NCI-H82 treated with DMSO at 0.1 percent for 48 hours (cell line): ENCODE data around the gene PZP.

Experiments
- DNase-seq: peaks from one replicate; lab custom pipeline; 2025; ENCODE audit not compliant: unreplicated experiment; lab: John Stamatoyannopoulos, UW

Gene PZP

DNA sequence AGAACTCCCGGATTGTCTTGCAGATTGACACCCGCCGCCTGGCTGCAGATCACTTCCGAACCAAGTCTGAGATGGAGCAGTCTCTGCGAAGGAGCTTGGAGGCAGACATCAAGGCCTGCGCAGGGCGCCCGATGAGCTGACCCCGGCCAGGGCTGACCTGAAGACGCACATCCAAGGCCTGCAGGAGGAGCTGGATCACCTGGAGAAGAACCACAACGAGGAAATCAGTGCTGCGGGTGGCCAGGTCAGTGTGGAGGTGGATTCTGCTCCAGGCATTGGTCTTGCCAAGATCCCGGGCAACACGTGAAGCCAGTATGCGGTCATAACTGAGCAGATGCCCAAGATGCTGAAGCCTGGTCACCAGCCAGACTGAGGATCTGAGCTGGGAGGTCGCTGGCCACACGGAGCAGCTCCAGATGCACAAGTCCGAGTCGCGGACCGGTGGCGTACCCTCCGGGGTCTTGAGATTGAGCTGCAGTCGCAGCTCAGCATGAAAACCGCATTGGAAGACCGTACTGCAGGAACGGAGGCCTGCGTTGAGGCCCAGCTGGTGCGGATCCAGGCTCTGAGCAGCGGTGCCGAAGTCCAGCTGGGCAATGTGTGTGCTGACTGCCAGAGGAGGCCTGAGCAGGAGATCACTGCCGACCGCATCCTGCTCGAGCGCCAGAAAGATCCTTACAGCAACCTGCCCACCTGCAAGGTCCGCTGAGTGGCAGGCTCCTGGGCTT is 80.1 kb downstream of the PZP start:
- DNase-seq = no peak

DNA sequence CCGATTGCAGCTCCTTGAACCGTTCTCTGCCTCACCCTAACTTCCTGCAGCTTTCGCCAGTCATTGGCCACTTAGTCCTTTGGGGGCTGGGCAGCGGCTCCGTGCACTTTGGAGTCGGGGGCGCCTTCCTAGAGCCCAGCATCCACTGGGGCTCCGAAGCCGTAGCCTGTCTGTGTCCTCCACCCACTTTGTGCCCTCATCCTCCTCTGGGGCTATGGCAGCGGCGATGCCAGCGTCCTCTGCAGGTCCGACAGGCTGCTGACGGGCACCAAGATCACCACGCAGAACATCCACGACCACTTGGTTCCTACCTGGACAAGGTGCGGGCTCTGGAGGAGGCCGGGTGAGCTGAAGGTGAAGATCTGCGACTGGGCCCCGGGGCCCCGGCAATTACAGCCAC is 80.7 kb downstream of the PZP start:
- DNase-seq = no peak

DNA sequence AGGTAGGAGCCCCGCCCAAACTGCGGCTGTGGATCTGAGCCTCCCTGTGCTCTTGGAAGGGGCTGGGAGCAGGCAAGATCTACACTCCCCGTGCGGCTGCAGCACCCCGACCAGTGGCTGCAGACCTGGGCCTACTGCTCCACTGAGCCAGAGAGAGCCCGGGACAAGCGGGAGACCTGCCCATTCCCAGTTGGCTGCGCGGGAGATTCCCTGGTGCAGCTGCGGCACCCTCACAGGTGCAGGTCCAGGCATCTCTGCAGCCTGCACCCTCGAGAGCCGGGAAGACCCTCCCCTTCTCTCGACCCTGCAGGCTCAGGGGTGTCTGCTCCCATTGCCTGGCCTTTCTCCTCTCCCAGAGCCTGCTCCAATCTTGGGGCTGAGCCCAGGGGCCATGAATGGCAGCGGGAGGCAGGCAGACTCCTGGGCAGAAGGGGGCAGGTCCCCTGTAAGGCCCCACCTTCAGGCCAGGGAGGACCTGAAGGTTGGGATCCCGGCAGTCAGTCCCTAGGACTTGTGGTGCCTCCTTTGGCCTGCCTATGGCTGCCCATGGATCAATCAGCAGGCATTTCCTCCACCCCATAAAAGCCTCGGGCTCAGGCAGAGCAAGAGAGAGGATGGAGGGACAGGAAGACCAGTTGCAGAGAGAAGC is 83.7 kb downstream of the PZP start:
- DNase-seq = no peak

DNA sequence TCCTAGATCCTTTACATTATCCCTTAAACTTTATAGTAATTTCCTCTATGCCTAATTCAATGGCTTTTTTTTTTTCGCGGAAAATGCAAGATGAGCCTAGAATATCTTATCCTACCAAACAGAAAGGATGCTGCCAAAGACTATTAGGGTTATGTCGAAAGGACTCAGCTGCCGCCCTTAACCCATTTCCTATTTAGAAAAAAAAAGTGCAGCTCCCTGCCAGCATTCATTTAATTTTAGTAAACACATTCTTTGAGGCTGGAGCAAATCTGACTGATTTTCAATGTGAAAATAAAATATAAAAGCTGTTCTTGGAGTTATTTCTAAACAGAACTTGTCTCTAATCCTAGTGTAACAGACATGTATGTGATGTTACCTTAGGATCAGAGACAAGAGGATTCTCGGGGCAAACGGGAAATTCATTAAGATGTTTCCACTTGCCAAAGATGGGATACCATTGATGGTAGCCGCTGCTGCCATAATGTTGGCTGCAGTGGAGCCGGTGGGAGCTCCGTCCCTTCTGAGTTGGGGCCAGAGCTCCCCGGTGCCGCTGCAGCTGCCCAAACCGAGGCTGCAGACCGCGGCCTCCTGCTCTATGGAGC is 84.3 kb downstream of the PZP start:
- no peak for DNase-seq

DNA sequence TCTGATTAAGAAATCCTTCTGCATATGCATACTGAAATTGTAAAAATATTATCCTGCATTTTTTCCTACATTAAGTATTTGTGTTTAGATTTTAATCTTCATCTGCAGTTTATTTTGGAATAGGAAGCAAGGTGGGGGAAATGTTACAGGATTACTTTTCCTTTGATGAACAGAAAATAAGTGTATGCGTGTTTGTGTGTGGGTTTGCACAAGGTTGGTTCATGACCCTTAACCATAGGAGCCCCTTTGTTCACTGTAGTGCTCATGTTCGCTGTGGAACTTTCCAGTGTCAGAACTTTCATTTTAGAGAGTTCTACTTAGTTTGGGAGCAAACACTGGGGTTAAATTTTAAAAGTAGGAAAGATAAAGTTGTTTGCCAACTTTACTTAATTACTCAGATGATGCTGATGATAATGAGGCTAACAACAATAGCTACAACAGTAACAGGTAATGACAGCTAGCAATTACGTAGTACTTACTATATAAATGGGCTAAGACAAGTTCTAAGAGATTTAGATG is 86.0 kb downstream of the PZP start:
- DNase-seq = no peak

DNA sequence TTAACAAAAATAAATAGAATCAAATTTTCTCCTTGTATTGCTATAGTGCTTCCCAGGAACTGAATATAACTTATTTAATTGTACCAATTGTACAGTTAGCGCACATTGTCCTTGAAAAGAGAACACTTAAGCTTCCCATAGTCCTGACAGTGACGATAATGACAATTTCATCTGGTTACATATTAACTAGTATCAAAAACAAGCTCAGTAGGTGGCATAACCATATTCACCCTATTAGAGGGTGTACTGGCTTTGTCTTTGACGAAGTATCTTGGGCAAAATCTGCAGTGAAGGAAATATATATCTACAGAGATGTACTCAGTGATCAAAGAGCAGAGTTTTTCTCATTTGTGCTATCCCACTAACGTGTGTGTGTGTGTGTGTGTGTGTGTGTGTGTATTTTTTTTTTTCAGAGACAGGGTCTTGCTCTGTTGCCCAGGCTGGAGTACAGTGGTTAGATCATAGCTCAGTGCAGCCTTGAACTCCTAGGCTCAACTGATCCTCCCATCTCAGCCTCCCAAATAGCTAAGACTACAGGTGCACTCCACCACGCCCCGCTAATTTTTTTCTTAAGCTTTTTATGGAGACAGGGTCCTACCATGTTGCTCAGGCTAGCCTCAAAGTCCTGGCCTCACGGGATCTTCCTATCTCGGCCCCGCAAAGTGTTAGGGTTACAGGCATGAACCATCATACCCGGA is 87.6 kb downstream of the PZP start:
- no peak for DNase-seq

DNA sequence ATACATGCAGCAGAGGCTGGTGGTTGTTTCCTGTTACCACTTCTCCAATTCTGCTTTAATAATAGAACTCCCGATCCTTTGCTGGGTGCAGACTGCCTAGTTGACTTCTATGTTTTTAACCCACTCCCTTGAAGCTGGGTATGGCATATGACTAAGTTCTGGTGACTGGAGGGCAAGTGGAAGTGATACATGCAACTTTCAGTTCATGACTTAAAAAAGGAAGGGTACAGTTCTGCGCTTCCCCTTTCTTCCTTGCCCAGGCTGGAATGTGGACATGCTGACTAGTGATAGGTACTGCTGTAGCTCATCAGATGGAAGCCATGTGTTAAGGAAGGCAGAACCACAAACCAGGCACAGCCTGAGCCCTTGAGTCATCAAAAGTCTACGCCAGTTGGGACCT is 90.0 kb downstream of the PZP start:
- DNase-seq = no peak

DNA sequence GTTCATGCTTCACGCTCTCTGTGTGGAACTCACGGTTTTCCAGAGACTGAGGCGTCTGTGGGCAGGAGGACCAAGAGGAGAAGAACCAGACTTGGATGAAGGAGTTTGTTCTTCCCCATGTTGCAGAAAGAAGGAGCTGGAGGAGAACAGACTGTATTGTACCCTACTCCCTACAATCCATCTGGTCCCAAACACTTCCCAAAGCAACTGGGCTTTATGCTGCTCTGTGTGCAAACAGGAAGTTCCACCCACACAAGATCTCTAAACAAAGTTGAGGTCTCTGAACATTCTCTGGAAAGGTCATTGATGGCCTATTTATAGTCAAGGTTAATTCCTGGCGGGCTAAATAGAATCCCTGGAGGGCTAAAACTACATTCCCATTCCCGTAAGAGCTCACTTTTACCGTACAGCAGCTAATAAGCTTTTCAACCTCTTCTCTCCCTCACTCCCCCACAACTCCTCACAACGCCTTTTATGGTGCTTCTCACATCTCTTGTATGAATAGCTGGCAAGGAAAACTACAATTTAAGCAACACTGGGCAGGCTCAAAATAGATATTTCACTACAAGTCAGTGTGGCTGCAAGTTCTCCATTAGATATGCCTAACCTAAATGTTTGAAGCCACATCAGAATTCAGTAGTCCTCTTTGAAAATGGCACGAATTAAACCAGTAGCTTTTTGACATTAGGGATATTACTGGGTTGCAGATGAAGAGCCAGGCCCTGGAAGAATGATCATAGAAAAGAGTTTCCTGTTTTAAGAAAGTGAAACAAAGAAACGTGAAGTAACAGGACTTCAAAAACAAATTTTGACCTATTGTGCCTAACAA is 92.2 kb downstream of the PZP start, which contains the start of gene A2M:
TSS of gene A2M (minus strand) at position 189 of the 829 bp plus-strand sequence. CDS start at position 119, 70 bp downstream.
- DNase-seq = no peak

DNA sequence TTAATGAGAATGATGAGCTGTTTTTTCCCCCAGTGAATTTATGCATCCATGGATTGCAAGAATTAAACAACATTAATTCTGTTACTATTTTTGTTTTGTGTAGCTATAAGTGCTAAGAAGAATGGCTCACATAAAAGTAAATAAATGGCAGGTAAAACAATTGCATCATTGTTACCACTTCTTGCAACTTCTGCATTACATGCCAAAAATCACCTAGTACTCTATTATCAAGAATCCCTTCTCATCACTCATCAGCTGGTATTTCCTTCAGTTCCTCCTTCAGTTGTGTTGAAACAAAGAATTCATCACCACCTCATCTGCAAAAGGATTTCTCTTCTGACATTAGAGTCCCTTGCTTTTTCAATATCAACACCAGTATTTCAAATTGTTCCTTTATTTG is 93.2 kb downstream of the PZP start:
- DNase-seq = no peak

DNA sequence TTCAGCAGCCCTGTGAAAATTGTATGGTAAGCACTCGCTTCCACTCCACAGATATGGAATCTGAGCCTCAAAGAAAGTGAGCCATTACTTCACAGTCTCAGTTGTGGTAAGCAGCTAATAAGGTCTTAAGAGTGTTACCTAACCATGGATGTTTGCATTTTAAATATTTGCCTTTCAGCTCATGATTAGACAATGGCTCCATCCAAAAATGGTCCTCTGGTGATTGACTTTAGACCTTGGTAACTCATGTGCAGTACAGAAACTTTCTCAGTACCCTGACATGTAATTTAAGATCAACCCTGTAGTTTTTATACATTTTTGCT is 94.2 kb downstream of the PZP start:
- DNase-seq = no peak

DNA sequence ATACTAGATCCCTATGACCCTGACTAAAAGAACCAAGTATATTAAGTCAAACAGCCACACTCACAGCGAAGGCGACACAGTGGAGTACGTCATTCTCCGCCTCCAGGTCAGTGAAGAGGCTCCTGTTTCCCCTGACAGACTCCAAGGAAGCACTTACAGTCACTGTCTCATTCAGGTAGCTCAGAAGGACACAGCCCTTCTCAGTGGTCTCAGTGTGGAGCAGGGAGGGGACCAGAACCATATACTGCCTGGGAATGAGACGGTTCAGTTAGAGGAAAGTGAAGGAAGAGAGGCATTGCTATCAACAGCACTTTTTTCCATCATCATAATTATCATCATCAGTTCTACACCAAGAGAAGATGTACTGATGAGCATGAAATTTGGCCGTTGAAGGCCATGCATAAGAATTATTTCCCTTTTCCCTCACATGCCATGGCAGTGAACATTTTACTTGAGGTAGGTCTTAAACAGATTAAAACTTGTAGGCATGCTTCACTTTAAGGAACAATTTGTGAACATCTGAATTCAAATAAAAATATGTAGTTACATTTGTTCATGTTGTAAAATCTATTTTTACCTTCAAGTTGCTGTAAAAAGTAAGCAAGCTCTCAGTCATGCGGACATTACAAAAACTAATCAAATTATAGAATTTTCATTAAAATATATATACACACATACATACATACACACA is 94.8 kb downstream of the PZP start:
- no peak for DNase-seq

DNA sequence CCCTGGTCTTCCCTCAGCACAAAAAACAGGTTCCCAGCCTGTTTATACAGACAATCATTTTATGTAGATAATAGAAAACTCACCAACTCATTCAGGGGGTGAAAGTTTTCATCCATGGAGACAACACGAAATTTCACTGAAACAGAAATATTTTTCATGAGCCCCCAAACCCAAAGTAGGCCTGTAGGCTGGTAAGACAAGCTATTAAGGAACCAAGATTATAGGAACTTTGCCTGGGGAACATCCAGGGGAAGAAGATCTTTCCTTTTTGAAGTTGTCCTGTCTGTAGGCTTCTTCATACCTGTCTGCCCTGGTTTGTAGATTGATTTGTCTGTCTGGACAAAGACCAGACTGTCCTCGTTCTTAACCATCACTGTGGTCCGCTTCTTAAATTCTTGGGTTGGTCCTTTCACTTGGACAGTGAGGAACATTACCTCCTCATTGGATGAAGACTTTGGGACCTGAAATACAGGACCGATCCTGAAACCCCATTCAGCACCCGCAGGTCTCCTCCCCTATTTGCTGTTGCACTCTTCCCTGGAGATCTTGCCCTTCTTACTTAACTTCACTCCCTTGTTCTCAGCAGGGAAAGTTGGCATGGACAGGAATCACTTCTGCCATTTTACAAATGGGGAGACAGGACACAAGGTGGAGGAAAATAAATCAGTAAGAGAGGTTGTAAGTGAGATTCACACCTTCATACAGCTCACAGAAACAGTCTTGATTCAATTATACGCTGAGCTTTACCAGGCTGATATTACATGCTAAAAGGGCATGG is 95.9 kb downstream of the PZP start:
- DNase-seq = no peak

DNA sequence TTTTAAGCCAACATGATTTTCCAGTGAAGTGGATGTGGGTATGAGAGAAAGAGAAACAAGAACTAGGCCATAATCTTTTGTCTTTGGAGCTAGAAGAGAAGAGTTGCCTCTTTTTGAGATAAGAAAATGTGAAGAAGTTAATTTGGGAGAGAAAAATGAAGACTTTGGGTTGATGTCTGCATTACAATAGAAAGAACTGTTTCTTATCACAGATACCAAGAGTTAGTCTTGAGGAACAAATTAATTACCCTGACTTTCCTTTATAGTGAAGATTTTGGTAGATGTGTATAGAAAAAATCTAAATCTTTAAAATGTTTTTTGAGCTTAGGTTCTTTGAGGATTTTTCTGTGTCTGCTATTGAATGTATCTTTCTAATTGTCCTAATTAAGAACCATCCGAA is 96.7 kb downstream of the PZP start:
- no peak for DNase-seq

DNA sequence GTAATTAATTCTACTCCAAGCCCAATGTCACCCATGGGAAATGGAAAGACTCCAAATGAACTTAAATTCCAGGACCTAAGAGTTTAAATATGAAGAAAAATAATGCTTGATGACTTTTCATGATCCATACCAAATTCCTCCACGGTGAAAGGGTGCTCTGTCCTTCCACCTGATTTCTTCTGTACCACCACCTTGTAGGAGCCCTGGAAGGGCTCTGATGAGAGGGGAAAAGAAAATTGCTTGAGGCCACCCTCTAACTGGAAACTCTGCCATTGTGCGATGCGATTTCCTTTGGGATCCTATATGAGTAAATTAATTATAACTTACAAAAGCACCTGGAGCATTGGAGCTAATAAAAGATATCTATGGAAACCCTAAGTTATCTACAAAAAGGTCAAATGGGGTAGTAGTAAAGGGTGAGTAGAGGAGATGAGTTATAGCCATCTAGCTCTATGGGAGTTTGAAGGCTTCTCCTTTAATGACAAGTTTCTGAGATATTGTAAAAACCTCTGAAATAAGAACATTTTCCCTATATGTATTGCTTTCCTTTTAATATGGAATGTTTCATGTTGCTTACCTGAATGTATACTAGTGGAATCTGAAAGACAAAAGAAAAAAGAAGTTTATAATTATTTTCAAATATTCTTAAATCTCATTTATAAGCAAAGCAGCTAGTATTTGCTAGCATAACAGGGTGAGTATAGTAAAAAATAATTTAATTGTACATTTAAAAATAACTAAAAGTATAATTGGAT is 98.3 kb downstream of the PZP start:
- DNase-seq = no peak

DNA sequence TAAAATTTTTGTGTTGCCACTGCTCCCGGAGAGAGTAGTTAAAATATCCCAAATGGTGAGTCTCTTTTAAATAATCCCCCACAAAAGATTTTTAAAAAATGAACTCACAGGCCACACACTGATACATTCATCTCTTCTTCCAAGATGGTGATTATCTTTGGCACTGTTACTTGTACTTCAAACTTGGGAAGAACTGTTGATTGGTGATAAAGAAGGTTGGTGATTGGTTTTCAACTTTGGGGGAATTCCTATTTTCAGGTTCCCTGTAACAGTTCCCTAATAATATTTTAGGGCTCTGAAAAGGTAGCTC is 99.0 kb downstream of the PZP start:
- no peak for DNase-seq

DNA sequence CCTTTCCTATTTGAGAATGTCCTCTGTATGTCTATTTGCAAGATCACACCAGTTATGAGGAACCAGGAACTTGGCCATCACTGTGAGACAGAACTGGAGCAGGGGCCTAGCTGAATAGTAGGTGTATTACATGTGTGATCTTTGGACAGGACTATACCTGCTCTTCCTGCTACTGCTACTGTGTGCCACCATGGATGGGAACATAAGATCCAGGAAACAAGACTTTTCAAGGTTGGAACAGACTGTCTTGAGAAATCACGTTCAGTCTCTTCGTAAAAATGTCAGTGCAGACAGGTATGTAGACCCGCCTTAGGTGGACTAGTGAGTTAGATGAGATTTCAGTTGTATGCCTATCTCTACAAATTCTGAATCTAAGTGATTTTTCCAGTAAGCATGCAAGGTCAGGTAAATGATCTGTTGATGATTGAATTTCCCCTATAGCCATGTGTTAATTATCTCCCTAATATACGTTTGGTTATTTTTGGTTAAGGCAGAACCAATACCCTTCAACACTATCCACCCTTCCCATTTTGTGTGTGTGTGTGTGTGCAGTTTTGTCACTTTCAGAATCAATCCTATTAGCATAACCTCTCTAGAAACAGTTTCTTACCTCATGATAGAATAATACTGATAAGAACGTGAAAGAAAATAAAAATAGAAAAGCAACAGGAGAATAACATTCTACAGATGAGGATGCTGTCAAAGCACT is 99.5 kb downstream of the PZP start:
- DNase-seq = no peak

DNA sequence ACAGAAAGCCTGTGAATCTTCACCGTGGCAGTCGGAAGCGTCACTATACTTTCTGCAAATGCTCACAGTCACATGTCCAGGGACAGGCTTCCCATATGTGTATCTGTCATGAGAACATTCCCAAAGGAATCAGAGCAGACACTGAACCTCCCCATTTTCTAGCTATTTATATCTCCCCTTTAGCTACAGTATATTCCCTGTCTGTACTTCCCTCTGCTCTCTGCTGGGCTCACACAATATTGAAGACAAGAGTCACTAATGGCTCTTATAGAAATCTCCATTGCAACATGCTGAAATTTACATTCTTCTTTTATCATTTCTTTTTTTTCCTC is 100.7 kb downstream of the PZP start:
- no peak for DNase-seq
